SK-N-SH treated with all-trans-retinoic acid at 6 μM for 48 hours (cell line): ENCODE measurements around the gene MAGED4.
"Not testable (repeated sequence)": the region's sequence is repeated elsewhere in the genome, so short reads cannot be mapped to it uniquely, and the experiment has no call there.

Source experiments
- ATAC-seq: fragments of 200-7000 bp; cut with Tn5 transposase; 3 replicates; pipeline ENCODE4 v1.9.1; 2020; ENCODE audit warnings: mild to moderate bottlenecking, moderate library complexity
- BACH2 ChIP-seq: fragments of 250-450 bp; sonication (Bioruptor Pico); IDR thresholded peaks from 2 replicates; pipeline ENCODE4 v1.9.0; 2021; ENCODE audit warnings: mild to moderate bottlenecking, borderline replicate concordance
- CSDC2 ChIP-seq: fragments of 250-450 bp; sonication (Bioruptor Pico); IDR thresholded peaks from 2 replicates; pipeline ENCODE4 v1.5.0; 2020; ENCODE audit warnings: mild to moderate bottlenecking, moderate library complexity
- GLIS3 ChIP-seq: fragments of 250-450 bp; sonication (Bioruptor Pico); IDR thresholded peaks from 2 replicates; pipeline ENCODE4 v1.5.0; 2020; ENCODE audit warnings: mild to moderate bottlenecking, moderate library complexity
- OSR1 ChIP-seq: fragments of 250-450 bp; sonication (Bioruptor Pico); IDR thresholded peaks from 2 replicates; pipeline ENCODE4 v1.8.0; 2022; ENCODE audit warnings: moderate library complexity, mild to moderate bottlenecking, inconsistent platforms
- PPARA ChIP-seq: fragments of 250-450 bp; sonication (Bioruptor Pico); IDR thresholded peaks from 2 replicates; pipeline ENCODE4 v1.5.0; 2020; ENCODE audit warnings: mild to moderate bottlenecking, borderline replicate concordance
- RARB ChIP-seq: fragments of 250-450 bp; sonication (Bioruptor Pico); IDR thresholded peaks from 2 replicates; pipeline ENCODE4 v1.8.0; 2021; ENCODE audit warnings: mild to moderate bottlenecking, moderate library complexity
- SNAI2 ChIP-seq: fragments of 250-450 bp; sonication (Bioruptor Pico); IDR thresholded peaks from 2 replicates; pipeline ENCODE4 v1.5.0; 2020; ENCODE audit warnings: mild to moderate bottlenecking, moderate library complexity
- TCF4 ChIP-seq: fragments of 250-450 bp; sonication (Bioruptor Pico); IDR thresholded peaks from 2 replicates; pipeline ENCODE4 v1.8.0; 2021; ENCODE audit warnings: mild to moderate bottlenecking, moderate library complexity, borderline replicate concordance
- TOX ChIP-seq: fragments of 250-450 bp; sonication (Bioruptor Pico); IDR thresholded peaks from 2 replicates; pipeline ENCODE4 v1.8.0; 2021; ENCODE audit warnings: mild to moderate bottlenecking, moderate library complexity, borderline replicate concordance
- ZFP3 ChIP-seq: fragments of 250-450 bp; sonication (Bioruptor Pico); IDR thresholded peaks from 2 replicates; pipeline ENCODE4 v1.5.0; 2020; ENCODE audit warnings: mild to moderate bottlenecking, moderate library complexity
- ZNF565 ChIP-seq: fragments of 450-650 bp; formaldehyde crosslinking; conservative IDR thresholded peaks from 2 replicates; pipeline ENCODE4 v1.5.0; 2020; ENCODE audit warnings: low read depth, mild to moderate bottlenecking, moderate library complexity
- ZNF70 ChIP-seq: fragments of 450-650 bp; formaldehyde crosslinking; IDR thresholded peaks from 2 replicates; pipeline ENCODE4 v1.5.0; 2020; ENCODE audit warnings: mild to moderate bottlenecking, moderate library complexity
- ZNF8 ChIP-seq: fragments of 450-650 bp; formaldehyde crosslinking; IDR thresholded peaks from 2 replicates; pipeline ENCODE4 v1.5.0; 2020; ENCODE audit warnings: mild to moderate bottlenecking, moderate library complexity
- TF ChIP-seq, protein P1 (sequence below): fragments of 250-450 bp; sonication (Bioruptor Pico); IDR thresholded peaks from 2 replicates; pipeline ENCODE4 v1.8.0; 2021; ENCODE audit warnings: low read depth, mild to moderate bottlenecking, moderate library complexity, borderline replicate concordance
- TF ChIP-seq, protein P2 (sequence below): fragments of 250-450 bp; sonication (Bioruptor Pico); IDR thresholded peaks from 2 replicates; pipeline ENCODE4 v1.8.0; 2020; ENCODE audit warnings: mild to moderate bottlenecking, moderate library complexity, borderline replicate concordance
- TF ChIP-seq, protein P3 (sequence below): fragments of 250-450 bp; sonication (Bioruptor Pico); IDR thresholded peaks from 2 replicates; pipeline ENCODE4 v1.5.0; 2020; ENCODE audit warnings: mild to moderate bottlenecking, moderate library complexity

Gene MAGED4

DNA sequence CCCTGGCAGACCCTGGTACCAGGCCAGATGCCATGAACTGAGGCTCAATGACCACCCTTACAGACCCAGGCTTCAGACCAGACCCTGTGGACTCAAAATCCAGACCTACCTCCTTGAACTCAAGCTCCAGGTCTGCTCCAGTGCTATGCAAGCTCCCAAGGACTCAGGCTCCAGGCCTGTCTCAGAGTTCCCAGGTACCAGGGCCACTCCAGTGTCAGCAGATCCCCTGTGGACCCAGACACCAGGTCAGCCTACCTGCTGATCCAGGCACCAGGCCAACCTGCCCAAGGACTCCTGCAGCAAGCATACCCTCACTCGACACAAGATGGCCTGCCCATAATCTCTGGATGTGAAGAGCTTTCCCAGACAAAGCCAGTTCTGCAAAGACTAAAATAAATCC, 44.7 kb upstream of the MAGED4 start:
- no peak for ATAC-seq
- TF ChIP-seq ZFP3 (CRISPR knock-in tag) (no peak), CSDC2 (CRISPR knock-in tag) (no peak), PPARA (CRISPR knock-in tag) (no peak), GLIS3 (CRISPR knock-in tag) (no peak), ZNF8 (CRISPR knock-in tag) (no peak), ZNF70 (CRISPR knock-in tag) (no peak), ZNF565 (CRISPR knock-in tag) (no peak), TOX (CRISPR knock-in tag) (no peak), BACH2 (CRISPR knock-in tag) (no peak), TCF4 (CRISPR knock-in tag) (no peak)
- TF ChIP-seq, protein P1, sequence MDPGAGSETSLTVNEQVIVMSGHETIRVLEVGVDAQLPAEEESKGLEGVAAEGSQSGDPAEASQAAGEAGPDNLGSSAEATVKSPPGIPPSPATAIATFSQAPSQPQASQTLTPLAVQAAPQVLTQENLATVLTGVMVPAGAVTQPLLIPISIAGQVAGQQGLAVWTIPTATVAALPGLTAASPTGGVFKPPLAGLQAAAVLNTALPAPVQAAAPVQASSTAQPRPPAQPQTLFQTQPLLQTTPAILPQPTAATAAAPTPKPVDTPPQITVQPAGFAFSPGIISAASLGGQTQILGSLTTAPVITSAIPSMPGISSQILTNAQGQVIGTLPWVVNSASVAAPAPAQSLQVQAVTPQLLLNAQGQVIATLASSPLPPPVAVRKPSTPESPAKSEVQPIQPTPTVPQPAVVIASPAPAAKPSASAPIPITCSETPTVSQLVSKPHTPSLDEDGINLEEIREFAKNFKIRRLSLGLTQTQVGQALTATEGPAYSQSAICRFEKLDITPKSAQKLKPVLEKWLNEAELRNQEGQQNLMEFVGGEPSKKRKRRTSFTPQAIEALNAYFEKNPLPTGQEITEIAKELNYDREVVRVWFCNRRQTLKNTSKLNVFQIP: no peak
- TF ChIP-seq, protein P2, sequence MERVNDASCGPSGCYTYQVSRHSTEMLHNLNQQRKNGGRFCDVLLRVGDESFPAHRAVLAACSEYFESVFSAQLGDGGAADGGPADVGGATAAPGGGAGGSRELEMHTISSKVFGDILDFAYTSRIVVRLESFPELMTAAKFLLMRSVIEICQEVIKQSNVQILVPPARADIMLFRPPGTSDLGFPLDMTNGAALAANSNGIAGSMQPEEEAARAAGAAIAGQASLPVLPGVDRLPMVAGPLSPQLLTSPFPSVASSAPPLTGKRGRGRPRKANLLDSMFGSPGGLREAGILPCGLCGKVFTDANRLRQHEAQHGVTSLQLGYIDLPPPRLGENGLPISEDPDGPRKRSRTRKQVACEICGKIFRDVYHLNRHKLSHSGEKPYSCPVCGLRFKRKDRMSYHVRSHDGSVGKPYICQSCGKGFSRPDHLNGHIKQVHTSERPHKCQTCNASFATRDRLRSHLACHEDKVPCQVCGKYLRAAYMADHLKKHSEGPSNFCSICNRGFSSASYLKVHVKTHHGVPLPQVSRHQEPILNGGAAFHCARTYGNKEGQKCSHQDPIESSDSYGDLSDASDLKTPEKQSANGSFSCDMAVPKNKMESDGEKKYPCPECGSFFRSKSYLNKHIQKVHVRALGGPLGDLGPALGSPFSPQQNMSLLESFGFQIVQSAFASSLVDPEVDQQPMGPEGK (CRISPR knock-in tag): no peak
- TF ChIP-seq, all 23 proteins: peak for 0

DNA sequence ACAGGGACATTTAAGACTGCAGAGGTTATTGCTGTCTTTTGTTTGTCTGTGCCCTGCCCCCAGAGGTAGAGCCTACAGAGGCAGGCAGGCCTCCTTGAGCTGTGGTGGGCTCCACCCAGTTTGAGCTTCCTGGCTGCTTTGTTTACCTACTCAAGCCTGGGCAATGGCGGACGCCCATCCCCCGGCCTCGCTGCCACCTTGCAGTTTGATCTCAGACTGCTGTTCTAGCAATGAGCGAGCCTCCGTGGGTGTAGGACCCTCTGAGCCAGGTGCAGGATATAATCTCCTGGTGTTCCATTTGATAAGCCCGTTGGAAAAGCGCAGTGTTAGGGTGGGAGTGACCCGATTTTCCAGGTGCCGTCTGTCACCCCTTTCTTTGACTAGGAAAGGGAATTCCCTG, 34.0 kb upstream of the MAGED4 start:
- not testable (repeated sequence) for ATAC-seq

DNA sequence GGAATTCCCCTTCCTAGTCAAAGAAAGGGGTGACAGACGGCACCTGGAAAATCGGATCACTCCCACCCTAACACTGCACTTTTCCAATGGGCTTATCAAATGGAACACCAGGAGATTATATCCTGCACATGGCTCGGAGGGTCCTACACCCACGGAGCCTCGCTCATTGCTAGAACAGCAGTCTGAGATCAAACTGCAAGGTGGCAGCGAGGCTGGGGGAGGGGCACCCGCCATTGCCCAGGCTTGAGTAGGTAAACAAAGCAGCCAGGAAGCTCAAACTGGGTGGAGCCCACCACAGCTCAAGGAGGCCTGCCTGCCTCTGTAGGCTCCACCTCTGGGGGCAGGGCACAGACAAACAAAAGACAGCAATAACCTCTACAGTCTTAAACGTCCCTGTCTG, 24.5 kb upstream of the MAGED4 start:
- ATAC-seq: not testable (repeated sequence)

DNA sequence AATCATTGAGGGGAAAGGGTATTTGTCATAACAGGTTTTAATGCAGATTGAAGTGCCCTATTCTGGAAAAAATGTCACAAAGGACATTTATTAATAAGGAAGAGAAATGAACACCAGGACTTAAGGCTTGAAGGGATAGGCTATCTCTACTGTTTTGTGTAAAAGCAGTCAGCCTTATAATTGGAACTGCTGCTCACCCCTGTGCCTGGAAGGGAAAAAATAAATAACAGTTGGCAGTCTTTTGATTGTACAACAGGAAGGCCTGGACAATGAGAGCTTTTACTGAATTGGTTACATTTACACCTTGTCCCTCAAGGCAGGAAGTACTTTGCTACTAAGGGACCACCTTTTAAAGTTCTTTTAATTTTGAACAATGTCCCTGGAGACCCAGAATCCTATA, 17.8 kb upstream of the MAGED4 start:
- TF ChIP-seq, protein P3, sequence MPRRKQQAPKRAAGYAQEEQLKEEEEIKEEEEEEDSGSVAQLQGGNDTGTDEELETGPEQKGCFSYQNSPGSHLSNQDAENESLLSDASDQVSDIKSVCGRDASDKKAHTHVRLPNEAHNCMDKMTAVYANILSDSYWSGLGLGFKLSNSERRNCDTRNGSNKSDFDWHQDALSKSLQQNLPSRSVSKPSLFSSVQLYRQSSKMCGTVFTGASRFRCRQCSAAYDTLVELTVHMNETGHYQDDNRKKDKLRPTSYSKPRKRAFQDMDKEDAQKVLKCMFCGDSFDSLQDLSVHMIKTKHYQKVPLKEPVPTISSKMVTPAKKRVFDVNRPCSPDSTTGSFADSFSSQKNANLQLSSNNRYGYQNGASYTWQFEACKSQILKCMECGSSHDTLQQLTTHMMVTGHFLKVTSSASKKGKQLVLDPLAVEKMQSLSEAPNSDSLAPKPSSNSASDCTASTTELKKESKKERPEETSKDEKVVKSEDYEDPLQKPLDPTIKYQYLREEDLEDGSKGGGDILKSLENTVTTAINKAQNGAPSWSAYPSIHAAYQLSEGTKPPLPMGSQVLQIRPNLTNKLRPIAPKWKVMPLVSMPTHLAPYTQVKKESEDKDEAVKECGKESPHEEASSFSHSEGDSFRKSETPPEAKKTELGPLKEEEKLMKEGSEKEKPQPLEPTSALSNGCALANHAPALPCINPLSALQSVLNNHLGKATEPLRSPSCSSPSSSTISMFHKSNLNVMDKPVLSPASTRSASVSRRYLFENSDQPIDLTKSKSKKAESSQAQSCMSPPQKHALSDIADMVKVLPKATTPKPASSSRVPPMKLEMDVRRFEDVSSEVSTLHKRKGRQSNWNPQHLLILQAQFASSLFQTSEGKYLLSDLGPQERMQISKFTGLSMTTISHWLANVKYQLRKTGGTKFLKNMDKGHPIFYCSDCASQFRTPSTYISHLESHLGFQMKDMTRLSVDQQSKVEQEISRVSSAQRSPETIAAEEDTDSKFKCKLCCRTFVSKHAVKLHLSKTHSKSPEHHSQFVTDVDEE (CRISPR knock-in tag): no peak
- TF ChIP-seq, protein P1: no peak
- TF ChIP-seq RARB (CRISPR knock-in tag): no peak
- no peak for TF ChIP-seq BACH2 (CRISPR knock-in tag)
- no peak for TF ChIP-seq ZNF70 (CRISPR knock-in tag)
- TF ChIP-seq SNAI2: no peak
- TF ChIP-seq OSR1 (CRISPR knock-in tag): no peak
- ATAC-seq: no peak

DNA sequence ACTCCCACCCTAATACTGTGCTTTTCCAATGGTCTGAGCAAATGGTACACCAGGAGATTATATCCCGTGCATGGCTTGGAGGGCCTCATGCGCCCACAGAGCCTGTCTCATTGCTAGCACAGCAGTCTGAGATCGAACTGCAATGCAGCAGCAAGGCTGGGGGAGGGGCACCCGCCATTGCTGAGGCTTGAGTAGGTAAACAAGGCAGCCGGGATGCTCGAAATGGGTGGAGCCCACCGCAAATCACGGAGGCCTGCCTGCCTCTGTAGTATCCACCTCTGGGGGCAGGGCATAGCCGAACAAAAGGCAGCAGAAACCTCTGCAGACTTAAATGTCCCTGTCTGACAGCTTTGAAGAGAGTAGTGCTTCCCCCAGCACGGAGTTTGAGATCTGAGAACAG, 13.6 kb upstream of the MAGED4 start:
- not testable (repeated sequence) for ATAC-seq

DNA sequence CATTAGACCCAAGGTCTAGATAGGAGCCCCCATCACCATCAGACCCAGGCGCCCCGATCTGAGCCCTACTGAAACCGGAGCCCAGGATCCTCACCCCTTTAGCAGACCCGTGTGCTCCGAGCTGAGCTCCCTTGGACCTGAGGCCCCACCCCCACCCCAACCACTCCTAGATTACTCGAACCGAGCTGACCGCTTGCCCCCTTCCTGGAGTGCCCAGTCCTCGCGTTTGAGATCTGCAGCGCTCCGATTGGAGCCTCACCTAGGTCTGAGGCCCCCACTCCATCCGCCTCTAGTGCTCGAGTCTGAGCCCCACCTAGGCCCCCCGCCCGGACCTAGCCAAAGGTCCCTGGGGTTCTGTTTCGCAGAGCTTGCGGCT, 378 bp downstream of the MAGED4 start:
- ATAC-seq: peak; percentile 62

DNA sequence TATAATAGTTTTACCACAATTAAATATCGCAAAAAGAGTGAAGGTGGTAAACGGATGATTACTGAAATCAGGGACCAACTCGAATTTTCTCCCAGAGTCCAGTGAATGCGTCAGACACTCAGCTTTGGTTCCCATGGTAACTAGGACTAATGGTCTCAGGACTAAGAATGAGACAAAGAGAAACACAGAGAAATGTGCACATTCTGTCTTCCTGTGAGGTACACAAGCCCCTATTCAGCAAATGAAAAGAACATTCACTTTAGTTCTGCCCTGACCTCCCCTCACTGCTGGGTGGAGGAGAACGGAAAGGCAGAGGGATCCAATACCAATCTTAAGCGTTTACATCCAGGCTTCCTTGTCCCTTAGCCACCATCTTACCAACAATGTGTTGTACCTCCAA, 26.7 kb downstream of the MAGED4 start:
- not testable (repeated sequence) for ATAC-seq
